K562 treated with DMSO at 1 percent for 48 hours (cell line): ENCODE results near the gene ABHD5. TPM values are rescaled to one million over a fixed set of nuclear protein-coding genes. Genes with fewer than 3 reads are reported as not detected.

ENCODE experiments used
- total RNA-seq: library from RNA; unstranded; fragments of 300-600 nt; gene quantifications from 2 replicates; pipeline ENCODE4 v1.2.3, GENCODE V29; 2022; ENCODE audit warnings: low replicate concordance; ENCODE audit errors: extremely low read depth

The ABHD5 gene
- not detected in 2 replicates for total RNA-seq

DNA sequence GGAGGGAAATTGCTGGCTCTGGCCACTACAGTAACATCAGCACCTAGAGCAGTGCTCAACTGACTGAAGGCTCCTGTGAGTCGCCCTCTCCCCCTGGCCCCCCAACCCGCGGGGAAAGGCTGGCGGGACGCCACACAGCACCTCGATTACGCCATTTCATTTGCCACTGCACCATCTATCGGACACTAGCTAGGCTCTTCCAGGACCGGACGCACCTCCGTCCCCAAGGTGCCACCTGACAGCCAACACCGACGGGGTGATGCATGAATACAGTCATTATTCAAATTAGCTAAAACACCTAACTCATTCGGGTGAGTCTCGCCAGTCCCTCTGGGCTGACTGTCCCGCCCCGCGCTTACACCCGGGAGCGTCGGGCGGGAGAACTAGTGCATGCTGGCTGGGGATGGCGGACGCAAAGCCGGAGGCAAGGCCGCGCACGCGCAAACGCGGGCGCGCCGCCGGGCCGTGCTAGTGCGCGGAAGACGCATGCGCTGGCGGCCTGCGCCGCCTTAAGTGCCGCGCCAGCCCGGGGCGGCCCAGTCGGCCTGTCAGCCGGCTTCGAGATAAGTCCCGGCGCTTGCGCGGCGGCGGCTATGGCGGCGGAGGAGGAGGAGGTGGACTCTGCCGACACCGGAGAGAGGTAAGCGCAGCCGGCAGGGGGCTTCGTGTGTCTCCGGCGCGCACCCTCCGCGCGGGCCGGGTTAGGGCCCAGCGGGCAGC lies at the start of gene ABHD5:
TSS of gene ABHD5 (plus strand) at position 539 of the 720 bp plus-strand sequence. CDS start at position 594, 55 bp downstream.

Other genes with a start within 250 kb of the ABHD5 start
- not detected in 2 replicates for gene ANO10, start 68.9 kb upstream of the ABHD5 start, total RNA-seq